ENCODE results near the gene HERC3. TPM values are rescaled to one million over a fixed set of nuclear protein-coding genes. Genes with fewer than 3 reads are reported as not detected.

Gene HERC3
- total and polyA plus RNA-seq, 2 of the 13 experiments (the other 11 are each of a cell fraction or from before 2014, with no cell fraction given) = 3.8 to 6.2 TPM

DNA sequence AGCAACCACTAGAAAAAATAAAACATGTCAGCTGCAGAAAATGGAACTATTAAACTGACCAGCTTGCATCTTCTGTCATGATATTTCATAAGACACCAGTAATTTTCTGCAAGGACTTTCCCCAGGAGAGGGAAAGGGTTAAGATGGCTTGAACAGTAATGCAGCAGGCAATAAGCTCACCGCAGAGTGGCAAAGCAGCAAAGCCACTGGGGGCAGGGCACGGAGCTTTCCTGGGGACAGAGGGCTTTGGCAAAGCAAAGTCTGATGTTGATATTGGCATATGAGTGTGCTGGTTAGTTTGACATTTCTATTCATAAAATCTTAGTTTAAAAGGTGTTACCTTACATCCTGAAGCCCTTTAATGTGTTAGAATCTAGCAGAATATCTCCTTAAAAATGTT, 160.5 kb downstream of the HERC3 start:
- POLR2A ChIA-PET = interaction anchor here (1.5 kb wide), 1 partner anchor 57 kb away, joined by 9 read pairs; no protein-coding TSS in a partner anchor
- Histone ChIP-seq H3K36me3 (replicated peaks in 1 of 2; ENCODE audit: control insufficient read depth in 1 of 2, insufficient read depth in 2 of 2, low read length in 2 of 2) (peaks cover 12 to 37% of the 10 kb centered on the region in 2 experiments), H3K4me1 (ENCODE audit: insufficient read depth, low read length) (peaks cover 60% of the 10 kb centered on the region), H3K27me3 (ENCODE audit: control insufficient read depth in 1 of 2, insufficient read depth in 2 of 2, low read length in 2 of 2) (no peaks in the 10 kb centered on the region; a peak in 1 of 5 replicates), H3K4me2 (ENCODE audit: low read depth, low read length) (no peak overlapping the region), H2AFZ (ENCODE audit: low read length) (no peak overlapping the region), H3K79me2 (ENCODE audit: insufficient read depth, low read length) (no peaks in the 10 kb centered on the region), H3K9me3 (ENCODE audit: low read length) (no peaks in the 10 kb centered on the region), H3K4me3 (replicated peaks in 1 of 3; ENCODE audit: insufficient read depth in 1 of 3, low read depth in 2 of 3, low read length in 3 of 3) (no peak overlapping the region), H3K27ac (ENCODE audit: extremely low read length, insufficient read depth, low read length) (peak overlapping the region; percentile 84), H4K20me1 (ENCODE audit: insufficient read depth, low read length) (no peaks in the 10 kb centered on the region), H3K9ac (ENCODE audit: insufficient read depth, low read depth, low read length) (no peak overlapping the region)
- intact Hi-C loops (cut with micrococcal nuclease; ENCODE audit: unreplicated experiment) = loop anchor here (5.0 kb wide), 1 partner anchor 60 kb away; no protein-coding TSS in a partner anchor
- no peak for TF ChIP-seq ZNF143 (CRISPR knock-in tag; IDR thresholded peaks at IDR 0.05)
- TF ChIP-seq NCOA1 (CRISPR knock-in tag; IDR thresholded peaks at IDR 0.05) = no peak
- no peak for TF ChIP-seq RARG (CRISPR knock-in tag; IDR thresholded peaks at IDR 0.05; ENCODE audit: low read depth)
- no peak for TF ChIP-seq THAP11 (CRISPR knock-in tag; IDR thresholded peaks at IDR 0.05)
- no peak for TF ChIP-seq KDM5B (CRISPR knock-in tag; IDR thresholded peaks at IDR 0.05; ENCODE audit: borderline replicate concordance)
- no peak for TF ChIP-seq MED1 (CRISPR knock-in tag; IDR thresholded peaks at IDR 0.05)
- TF ChIP-seq, protein P1, sequence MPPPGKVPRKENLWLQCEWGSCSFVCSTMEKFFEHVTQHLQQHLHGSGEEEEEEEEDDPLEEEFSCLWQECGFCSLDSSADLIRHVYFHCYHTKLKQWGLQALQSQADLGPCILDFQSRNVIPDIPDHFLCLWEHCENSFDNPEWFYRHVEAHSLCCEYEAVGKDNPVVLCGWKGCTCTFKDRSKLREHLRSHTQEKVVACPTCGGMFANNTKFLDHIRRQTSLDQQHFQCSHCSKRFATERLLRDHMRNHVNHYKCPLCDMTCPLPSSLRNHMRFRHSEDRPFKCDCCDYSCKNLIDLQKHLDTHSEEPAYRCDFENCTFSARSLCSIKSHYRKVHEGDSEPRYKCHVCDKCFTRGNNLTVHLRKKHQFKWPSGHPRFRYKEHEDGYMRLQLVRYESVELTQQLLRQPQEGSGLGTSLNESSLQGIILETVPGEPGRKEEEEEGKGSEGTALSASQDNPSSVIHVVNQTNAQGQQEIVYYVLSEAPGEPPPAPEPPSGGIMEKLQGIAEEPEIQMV (CRISPR knock-in tag; IDR thresholded peaks at IDR 0.05; ENCODE audit: low read depth) = no peak
- TF ChIP-seq, protein P2, sequence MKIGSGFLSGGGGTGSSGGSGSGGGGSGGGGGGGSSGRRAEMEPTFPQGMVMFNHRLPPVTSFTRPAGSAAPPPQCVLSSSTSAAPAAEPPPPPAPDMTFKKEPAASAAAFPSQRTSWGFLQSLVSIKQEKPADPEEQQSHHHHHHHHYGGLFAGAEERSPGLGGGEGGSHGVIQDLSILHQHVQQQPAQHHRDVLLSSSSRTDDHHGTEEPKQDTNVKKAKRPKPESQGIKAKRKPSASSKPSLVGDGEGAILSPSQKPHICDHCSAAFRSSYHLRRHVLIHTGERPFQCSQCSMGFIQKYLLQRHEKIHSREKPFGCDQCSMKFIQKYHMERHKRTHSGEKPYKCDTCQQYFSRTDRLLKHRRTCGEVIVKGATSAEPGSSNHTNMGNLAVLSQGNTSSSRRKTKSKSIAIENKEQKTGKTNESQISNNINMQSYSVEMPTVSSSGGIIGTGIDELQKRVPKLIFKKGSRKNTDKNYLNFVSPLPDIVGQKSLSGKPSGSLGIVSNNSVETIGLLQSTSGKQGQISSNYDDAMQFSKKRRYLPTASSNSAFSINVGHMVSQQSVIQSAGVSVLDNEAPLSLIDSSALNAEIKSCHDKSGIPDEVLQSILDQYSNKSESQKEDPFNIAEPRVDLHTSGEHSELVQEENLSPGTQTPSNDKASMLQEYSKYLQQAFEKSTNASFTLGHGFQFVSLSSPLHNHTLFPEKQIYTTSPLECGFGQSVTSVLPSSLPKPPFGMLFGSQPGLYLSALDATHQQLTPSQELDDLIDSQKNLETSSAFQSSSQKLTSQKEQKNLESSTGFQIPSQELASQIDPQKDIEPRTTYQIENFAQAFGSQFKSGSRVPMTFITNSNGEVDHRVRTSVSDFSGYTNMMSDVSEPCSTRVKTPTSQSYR (CRISPR knock-in tag; IDR thresholded peaks at IDR 0.05; ENCODE audit: borderline replicate concordance) = 0 out of 2 replicates have a peak, but pooled peaks have one; percentile 43
- no peak for TF ChIP-seq TCF7L2 (IDR thresholded peaks at IDR 0.05; ENCODE audit: low read depth, low read length)
- TF ChIP-seq, protein P3, sequence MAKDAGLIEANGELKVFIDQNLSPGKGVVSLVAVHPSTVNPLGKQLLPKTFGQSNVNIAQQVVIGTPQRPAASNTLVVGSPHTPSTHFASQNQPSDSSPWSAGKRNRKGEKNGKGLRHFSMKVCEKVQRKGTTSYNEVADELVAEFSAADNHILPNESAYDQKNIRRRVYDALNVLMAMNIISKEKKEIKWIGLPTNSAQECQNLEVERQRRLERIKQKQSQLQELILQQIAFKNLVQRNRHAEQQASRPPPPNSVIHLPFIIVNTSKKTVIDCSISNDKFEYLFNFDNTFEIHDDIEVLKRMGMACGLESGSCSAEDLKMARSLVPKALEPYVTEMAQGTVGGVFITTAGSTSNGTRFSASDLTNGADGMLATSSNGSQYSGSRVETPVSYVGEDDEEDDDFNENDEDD (CRISPR knock-in tag; IDR thresholded peaks at IDR 0.05; ENCODE audit: borderline replicate concordance) = no peak
- TF ChIP-seq ZNF713 (CRISPR knock-in tag; IDR thresholded peaks at IDR 0.05) = no peak
- no peak for TF ChIP-seq CBFB (CRISPR knock-in tag; IDR thresholded peaks at IDR 0.05)
- peak; percentile 81 for TF ChIP-seq ZNF652 (CRISPR knock-in tag; IDR thresholded peaks at IDR 0.05; ENCODE audit: borderline replicate concordance, low read depth)
- no peak for TF ChIP-seq PLRG1 (conservative IDR thresholded peaks at IDR 0.05)
- ATAC-seq = no peak
- in situ Hi-C loops (cut with HindIII; ENCODE audit: extremely low pct_ligation_motif_present, low pct_unique_long_range_greater_than_20kb) = no loop called here
- FAIRE-seq = no peak
- CTCF ChIA-PET (ENCODE audit: low intra/inter-chr PET ratio, low total read pairs) = no interaction called here
- no TSS peak for BruUV-seq (replicated peaks)
- WGBS (ENCODE audit: low lambda C conversion rate) = 76% methylated on average over 2 of the region's 2 CpGs
- no peak for DNase-seq (ENCODE audit: low spot score)
